NT2/D1 (cell line): Measurements from ENCODE around the gene PKNOX2.

Experiments used
- SUZ12 ChIP-seq: IDR thresholded peaks from 2 replicates; pipeline ENCODE4 v1.6.1; 2011; ENCODE audit not compliant: insufficient read length, insufficient read depth; ENCODE audit errors: extremely low read depth
- YY1 ChIP-seq: IDR thresholded peaks from 2 replicates; pipeline ENCODE4 v1.6.1; 2011; ENCODE audit not compliant: insufficient read length, insufficient read depth

- TF ChIP-seq SUZ12 (no peak), YY1 (no peak)
Measured at GRCh38 chr11:125226706-125227105, 62.2 kb downstream of the PKNOX2 start.
